ENCODE data around the gene RNF43. TPM values are rescaled to one million over a fixed set of nuclear protein-coding genes. Genes with fewer than 3 reads are reported as not detected.

Gene RNF43
- total RNA-seq, 1 donor from 2014 or later = 19.2 TPM

DNA sequence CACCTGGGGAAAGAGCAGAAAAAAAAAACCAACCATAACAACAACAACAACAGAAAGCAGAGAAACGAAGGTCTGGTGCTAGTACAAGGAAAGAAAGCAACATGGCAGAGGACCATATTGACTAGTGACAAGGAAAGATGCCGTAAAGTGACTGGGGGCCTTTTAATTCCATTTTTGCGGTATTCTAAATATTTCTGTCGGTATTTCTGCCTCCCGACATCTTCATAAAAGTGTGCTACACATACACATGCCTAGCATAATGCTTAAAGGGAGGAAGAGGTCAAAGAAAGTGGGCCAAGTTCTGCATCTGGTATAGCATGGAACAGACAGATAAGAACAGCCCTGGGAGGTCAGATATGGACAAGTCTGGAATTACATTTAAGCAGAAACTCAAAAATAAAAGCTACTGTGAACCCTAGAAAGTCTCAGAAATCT lies 19.5 kb upstream of the RNF43 start:
- no peak for DNase-seq (ENCODE audit: low spot score, unreplicated experiment)
- Mint-ChIP-seq H3K4me1 (ENCODE audit: low read depth) (no peaks in the 10 kb centered on the region), H3K36me3 (ENCODE audit: insufficient read depth) (no peaks in the 10 kb centered on the region), H3K4me3 (ENCODE audit: low read depth) (no peak overlapping the region), H3K9me3 (ENCODE audit: low read depth) (no peaks in the 10 kb centered on the region), H3K27ac (no peak overlapping the region), H3K27me3 (peaks cover 24% of the 10 kb centered on the region)
- TF ChIP-seq, protein P1, sequence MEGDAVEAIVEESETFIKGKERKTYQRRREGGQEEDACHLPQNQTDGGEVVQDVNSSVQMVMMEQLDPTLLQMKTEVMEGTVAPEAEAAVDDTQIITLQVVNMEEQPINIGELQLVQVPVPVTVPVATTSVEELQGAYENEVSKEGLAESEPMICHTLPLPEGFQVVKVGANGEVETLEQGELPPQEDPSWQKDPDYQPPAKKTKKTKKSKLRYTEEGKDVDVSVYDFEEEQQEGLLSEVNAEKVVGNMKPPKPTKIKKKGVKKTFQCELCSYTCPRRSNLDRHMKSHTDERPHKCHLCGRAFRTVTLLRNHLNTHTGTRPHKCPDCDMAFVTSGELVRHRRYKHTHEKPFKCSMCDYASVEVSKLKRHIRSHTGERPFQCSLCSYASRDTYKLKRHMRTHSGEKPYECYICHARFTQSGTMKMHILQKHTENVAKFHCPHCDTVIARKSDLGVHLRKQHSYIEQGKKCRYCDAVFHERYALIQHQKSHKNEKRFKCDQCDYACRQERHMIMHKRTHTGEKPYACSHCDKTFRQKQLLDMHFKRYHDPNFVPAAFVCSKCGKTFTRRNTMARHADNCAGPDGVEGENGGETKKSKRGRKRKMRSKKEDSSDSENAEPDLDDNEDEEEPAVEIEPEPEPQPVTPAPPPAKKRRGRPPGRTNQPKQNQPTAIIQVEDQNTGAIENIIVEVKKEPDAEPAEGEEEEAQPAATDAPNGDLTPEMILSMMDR (IDR thresholded peaks at IDR 0.05; ENCODE audit: unreplicated experiment) = no peak

DNA sequence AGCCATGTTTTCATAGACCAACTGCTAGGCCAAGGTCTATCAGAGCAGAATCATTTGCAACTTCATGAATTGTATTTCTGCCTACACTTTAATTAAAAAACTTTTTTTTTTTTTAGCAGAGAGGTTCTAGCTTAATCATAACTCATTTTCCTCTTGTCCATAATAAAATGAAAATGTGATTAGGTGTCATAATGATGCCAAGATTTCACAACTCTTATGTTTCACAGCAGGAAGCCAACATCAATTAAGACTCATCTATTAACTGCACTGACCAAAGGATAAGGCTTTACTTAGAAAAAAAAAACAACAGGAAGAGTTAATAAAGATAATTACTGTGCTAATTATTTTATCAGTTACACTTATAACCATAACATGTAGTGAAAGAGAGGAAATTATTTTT lies 18.9 kb upstream of the RNF43 start:
- H3K27ac Mint-ChIP-seq = no peak overlapping the region
- peaks cover 24% of the 10 kb centered on the region for H3K27me3 Mint-ChIP-seq
- H3K4me1 Mint-ChIP-seq (ENCODE audit: low read depth) = no peaks in the 10 kb centered on the region
- H3K9me3 Mint-ChIP-seq (ENCODE audit: low read depth) = no peaks in the 10 kb centered on the region
- TF ChIP-seq, protein P1 (IDR thresholded peaks at IDR 0.05; ENCODE audit: unreplicated experiment) = no peak
- H3K36me3 Mint-ChIP-seq (ENCODE audit: insufficient read depth) = no peaks in the 10 kb centered on the region
- H3K4me3 Mint-ChIP-seq (ENCODE audit: low read depth) = no peak overlapping the region
- no peak for DNase-seq (ENCODE audit: low spot score, unreplicated experiment)

DNA sequence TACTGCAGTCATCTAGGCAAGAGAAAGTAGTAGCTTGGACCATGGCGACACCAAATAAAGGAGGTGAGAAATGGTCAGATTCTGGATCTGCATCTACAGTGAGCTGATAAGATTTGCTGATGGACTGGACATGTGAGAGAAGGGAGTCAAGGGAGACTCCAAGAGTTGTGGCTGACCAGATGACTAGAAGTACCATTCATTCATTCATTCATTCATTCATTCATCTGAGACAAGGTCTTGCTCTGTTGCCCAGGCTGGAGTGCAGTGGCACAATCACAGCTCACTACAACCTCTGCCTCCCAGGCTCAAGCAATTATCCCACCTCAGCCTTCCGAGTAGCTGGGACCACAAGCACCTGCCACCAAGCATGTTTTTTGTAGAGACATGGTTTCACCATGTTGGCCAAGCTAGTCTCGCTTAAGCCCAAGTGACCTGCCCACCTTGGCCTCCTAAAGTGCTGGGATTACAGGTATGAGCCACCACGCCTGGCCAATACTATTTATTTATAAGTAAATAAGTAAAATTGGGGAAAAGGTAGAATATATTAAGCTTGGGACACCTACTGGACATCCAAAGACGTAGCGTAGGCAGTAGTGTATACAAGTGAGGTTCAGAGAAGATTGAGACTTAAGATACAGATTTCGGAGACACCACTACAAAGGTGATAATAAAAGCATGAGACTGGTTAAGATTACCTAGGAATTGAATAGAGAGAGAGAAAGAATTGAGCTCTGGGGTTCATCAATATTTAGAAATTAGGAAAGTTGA lies 15.7 kb upstream of the RNF43 start:
- Mint-ChIP-seq H3K4me3 (ENCODE audit: low read depth) (no peak overlapping the region), H3K36me3 (ENCODE audit: insufficient read depth) (no peaks in the 10 kb centered on the region), H3K9me3 (ENCODE audit: low read depth) (no peaks in the 10 kb centered on the region), H3K27me3 (peaks cover 21% of the 10 kb centered on the region), H3K27ac (no peak overlapping the region), H3K4me1 (ENCODE audit: low read depth) (no peaks in the 10 kb centered on the region)
- DNase-seq (ENCODE audit: low spot score, unreplicated experiment) = no peak
- TF ChIP-seq, protein P1 (IDR thresholded peaks at IDR 0.05; ENCODE audit: unreplicated experiment) = no peak

DNA sequence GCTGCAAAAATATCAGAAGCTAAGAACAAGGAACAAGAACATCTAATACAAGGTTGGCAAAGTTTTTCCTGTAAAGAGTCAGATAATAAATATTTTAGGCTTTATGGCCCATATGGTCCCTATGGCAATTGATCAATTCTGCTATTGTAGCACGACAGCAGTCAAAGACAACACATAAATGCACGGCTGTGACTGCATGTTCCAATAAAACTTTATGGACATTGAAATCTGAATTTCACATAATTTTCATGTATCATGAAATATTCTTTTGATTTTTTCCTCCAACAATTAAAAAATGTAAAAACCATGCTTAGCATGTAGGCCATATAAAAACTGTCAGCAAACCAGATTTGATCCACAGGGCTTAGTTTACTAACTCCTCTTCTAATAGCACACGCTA lies 10.5 kb upstream of the RNF43 start:
- no peak overlapping the region for H3K27ac Mint-ChIP-seq

DNA sequence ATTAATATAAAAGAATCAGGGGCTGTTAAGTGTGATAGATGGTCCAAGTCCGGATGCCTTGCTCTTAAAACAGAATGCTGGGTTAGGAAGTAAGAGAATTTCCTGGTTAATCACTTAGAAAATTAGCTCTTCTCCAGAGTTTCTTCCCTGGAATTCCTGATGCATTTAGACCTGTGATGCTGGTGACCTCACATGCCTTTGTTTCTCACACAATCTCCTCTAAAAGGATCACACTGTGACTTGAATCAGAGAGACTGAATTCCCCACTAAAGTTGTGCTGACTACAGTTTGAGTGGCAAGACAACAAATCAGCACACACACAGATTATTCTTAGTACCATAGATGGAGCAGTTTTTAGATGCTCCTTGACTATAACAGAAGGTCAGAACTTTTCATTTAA lies 4.4 kb upstream of the RNF43 start:
- Mint-ChIP-seq H3K27me3 (peaks cover 12% of the 10 kb centered on the region), H3K4me3 (ENCODE audit: low read depth) (no peak overlapping the region), H3K4me1 (ENCODE audit: low read depth) (peaks cover 5% of the 10 kb centered on the region), H3K36me3 (ENCODE audit: insufficient read depth) (no peaks in the 10 kb centered on the region), H3K27ac (no peak overlapping the region), H3K9me3 (ENCODE audit: low read depth) (no peaks in the 10 kb centered on the region)
- no peak for DNase-seq (ENCODE audit: low spot score, unreplicated experiment)
- TF ChIP-seq, protein P1 (IDR thresholded peaks at IDR 0.05; ENCODE audit: unreplicated experiment) = no peak

More for the DNA sequence above, 10.5 kb upstream of the RNF43 start:
- Mint-ChIP-seq H3K27me3 (peaks cover 13% of the 10 kb centered on the region), H3K9me3 (ENCODE audit: low read depth) (no peaks in the 10 kb centered on the region), H3K4me3 (ENCODE audit: low read depth) (no peak overlapping the region), H3K36me3 (ENCODE audit: insufficient read depth) (no peaks in the 10 kb centered on the region), H3K4me1 (ENCODE audit: low read depth) (peaks cover 1% of the 10 kb centered on the region)
- TF ChIP-seq, protein P1 (IDR thresholded peaks at IDR 0.05; ENCODE audit: unreplicated experiment) = no peak
- no peak for DNase-seq (ENCODE audit: low spot score, unreplicated experiment)
